K562 (cell line): ENCODE results near the gene CCDC78. TPM values are rescaled to one million over a fixed set of nuclear protein-coding genes. Genes with fewer than 3 reads are reported as not detected.

Source experiments
- ARID4B ChIP-seq: sonication (generic); formaldehyde crosslinking; IDR thresholded peaks from 2 replicates; pipeline ENCODE4 v1.8.0; 2022; ENCODE audit warnings: mild to moderate bottlenecking, missing genetic modification reagents
- CEBPG ChIP-seq, 3 experiments: fragments of 200-800 bp in 1 of 3; sonication (Bioruptor generic) in 1 of 3; sonication (generic) in 1 of 3; formaldehyde crosslinking in 1 of 3; IDR thresholded peaks in 2 of 3; conservative IDR thresholded peaks in 1 of 3; 2 replicates each; pipeline versions ENCODE4 v1.6.1 to v1.8.0; 2016 to 2022; ENCODE audit warnings: missing compliant biosample characterization in 2 of 3, missing genetic modification characterization in 2 of 3, mild to moderate bottlenecking in 1 of 3, missing genetic modification reagents in 1 of 3
- DACH1 ChIP-seq: fragments of 450-650 bp; IDR thresholded peaks from 2 replicates; pipeline ENCODE4 v1.6.1; 2018; ENCODE audit not compliant: partially characterized antibody
- E2F5 ChIP-seq: sonication (generic); formaldehyde crosslinking; IDR thresholded peaks from 2 replicates; pipeline ENCODE4 v1.8.0; 2022; ENCODE audit warnings: mild to moderate bottlenecking, missing genetic modification reagents
- FUS ChIP-seq: fragments of 200-400 bp; formaldehyde crosslinking; optimal IDR thresholded peaks from 2 replicates; pipeline ENCODE3; 2017; ENCODE audit warnings: low read depth, low read length
- MEIS2 ChIP-seq: fragments of 450-650 bp; IDR thresholded peaks from 2 replicates; pipeline ENCODE4 v1.6.1; 2014; ENCODE audit warnings: mild to moderate bottlenecking; ENCODE audit not compliant: partially characterized antibody
- PHF8 ChIP-seq: fragments of 200-600 bp; sonication (generic); IDR thresholded peaks from 2 replicates; pipeline ENCODE4 v1.6.1; 2012; ENCODE audit warnings: mixed run types, mild to moderate bottlenecking, inconsistent platforms, low read length, moderate library complexity, borderline replicate concordance
- RB1 ChIP-seq: fragments of 450-650 bp; IDR thresholded peaks from 2 replicates; pipeline ENCODE4 v1.6.1; 2017; ENCODE audit warnings: low read depth, mild to moderate bottlenecking
- TCF7 ChIP-seq: sonication (generic); IDR thresholded peaks from 2 replicates; pipeline ENCODE4 v1.6.1; 2016; ENCODE audit warnings: antibody characterized with exemption, borderline replicate concordance
- TRIM28 ChIP-seq: fragments of 450-650 bp; IDR thresholded peaks from 2 replicates; pipeline ENCODE4 v1.6.1; 2017
- ZNF143 ChIP-seq: sonication (generic); formaldehyde crosslinking; IDR thresholded peaks from 2 replicates; pipeline ENCODE4 v1.9.0; 2022; ENCODE audit warnings: mild to moderate bottlenecking, missing genetic modification reagents
- ZNF507 ChIP-seq: conservative IDR thresholded peaks from 2 replicates; pipeline ENCODE4 v1.6.1; 2017; ENCODE audit warnings: missing genetic modification characterization, missing compliant biosample characterization
- polyA plus RNA-seq, 8 experiments: library from polyadenylated mRNA; depleted of rRNA in 4 of 8; stranded (reverse) in 5 of 8; unstranded in 3 of 8; fragments of >200 nt; fragmentation: Nextera tagmentation in 2 of 8; fragmentation: Illumina TruSeq in 1 of 8; extraction: Ambion mirVana in 2 of 8; extraction: Trizol in 1 of 8; gene quantifications; 2 replicates each; pipeline versions ENCODE4 v1.2.1 to v1.2.3, GENCODE V29; 2011 to 2014; ENCODE audit warnings: inconsistent platforms in 1 of 8, missing spikeins in 1 of 8
- total RNA-seq, 7 experiments: library from RNA; depleted of rRNA in 6 of 7; stranded (reverse); fragments of >200 nt in 6 of 7; fragmentation: Illumina TruSeq in 2 of 7; extraction: Trizol in 2 of 7; gene quantifications; 2 replicates each; pipeline versions ENCODE4 v1.2.1 to v1.2.3, GENCODE V29; 2011 to 2021; ENCODE audit warnings: low replicate concordance in 1 of 7
- TF ChIP-seq, protein P1 (sequence below): fragments of 450-650 bp; IDR thresholded peaks from 2 replicates; pipeline ENCODE4 v1.7.1; 2018; ENCODE audit warnings: mild to moderate bottlenecking, low read depth; ENCODE audit not compliant: partially characterized antibody
- TF ChIP-seq, protein P2 (sequence below): fragments of 250-450 bp; sonication (Bioruptor Pico); IDR thresholded peaks from 2 replicates; pipeline ENCODE4 v1.8.0; 2022; ENCODE audit warnings: moderate library complexity, mild to moderate bottlenecking, inconsistent platforms

Gene CCDC78
- total and polyA plus RNA-seq, 9 of the 15 experiments (the other 6 are each of a cell fraction or from before 2014, with no cell fraction given), result 0.24 to 17.7 (median 2.9) TPM

DNA sequence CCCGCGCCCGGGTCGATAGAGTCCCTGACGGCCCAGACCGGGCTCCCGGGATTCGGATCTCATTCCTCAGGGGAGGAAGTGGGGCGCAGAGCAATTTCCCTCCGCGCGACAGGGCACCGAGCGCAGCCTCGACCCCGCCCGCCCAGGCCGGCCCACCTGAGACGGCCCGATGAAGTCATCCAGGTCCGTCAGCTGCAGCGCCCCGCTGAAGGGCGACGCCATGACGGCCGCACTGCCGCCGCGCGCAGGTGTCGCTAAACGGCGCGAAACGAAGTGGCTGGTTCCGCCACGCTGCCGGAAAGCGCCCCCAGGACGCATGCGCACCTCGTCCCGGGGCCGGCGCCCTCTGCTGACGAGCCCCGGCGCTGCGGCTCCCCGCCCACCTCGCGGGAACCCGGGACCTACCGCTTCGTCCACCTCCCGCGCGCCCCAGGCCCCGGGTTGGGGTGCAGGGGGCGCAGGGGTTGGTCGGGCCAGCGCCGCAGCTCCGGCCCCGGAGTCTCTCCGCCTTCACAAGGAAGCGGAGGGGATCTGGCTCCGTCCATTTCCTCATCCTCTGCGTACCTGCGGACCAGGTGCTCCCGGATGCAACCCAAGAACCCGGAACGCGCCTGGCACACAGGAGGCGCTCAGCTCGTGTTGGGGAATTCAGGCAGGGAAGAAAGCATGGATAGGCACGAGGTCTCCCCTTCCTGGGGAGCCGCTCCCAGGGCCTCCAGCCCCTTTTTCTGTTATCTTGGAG, 14.7 kb upstream of the CCDC78 start, which contains the start of gene CIAO3 (continued):
- TF ChIP-seq TCF7 (peak; percentile 88; the same call in 1 of the 2 replicates), TRIM28 (no peak), RB1 (peak; percentile 99), ZNF143 (peak; percentile 56), E2F5 (CRISPR knock-in tag) (0 out of 2 replicates have a peak, but pooled peaks have one; percentile 32), FUS (peak; percentile 37), ARID4B (CRISPR knock-in tag) (peak; percentile 98), PHF8 (peak; percentile 79; the same call in 1 of the 2 replicates), DACH1 (peak; percentile 78), ZNF507 (no peak), CEBPG (CRISPR knock-in tag; IDR thresholded peaks at IDR 0.05) (peak; percentile 50; the same call in 1 of the 2 replicates), CEBPG (tag; conservative IDR thresholded peaks at IDR 0.05 in 1 of 2, IDR thresholded peaks at IDR 0.05 in 1 of 2) (no peak), MEIS2 (peak; percentile 81)
- TF ChIP-seq, protein P1, sequence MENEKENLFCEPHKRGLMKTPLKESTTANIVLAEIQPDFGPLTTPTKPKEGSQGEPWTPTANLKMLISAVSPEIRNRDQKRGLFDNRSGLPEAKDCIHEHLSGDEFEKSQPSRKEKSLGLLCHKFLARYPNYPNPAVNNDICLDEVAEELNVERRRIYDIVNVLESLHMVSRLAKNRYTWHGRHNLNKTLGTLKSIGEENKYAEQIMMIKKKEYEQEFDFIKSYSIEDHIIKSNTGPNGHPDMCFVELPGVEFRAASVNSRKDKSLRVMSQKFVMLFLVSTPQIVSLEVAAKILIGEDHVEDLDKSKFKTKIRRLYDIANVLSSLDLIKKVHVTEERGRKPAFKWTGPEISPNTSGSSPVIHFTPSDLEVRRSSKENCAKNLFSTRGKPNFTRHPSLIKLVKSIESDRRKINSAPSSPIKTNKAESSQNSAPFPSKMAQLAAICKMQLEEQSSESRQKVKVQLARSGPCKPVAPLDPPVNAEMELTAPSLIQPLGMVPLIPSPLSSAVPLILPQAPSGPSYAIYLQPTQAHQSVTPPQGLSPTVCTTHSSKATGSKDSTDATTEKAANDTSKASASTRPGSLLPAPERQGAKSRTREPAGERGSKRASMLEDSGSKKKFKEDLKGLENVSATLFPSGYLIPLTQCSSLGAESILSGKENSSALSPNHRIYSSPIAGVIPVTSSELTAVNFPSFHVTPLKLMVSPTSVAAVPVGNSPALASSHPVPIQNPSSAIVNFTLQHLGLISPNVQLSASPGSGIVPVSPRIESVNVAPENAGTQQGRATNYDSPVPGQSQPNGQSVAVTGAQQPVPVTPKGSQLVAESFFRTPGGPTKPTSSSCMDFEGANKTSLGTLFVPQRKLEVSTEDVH, result peak; percentile 99
- TF ChIP-seq, protein P2, sequence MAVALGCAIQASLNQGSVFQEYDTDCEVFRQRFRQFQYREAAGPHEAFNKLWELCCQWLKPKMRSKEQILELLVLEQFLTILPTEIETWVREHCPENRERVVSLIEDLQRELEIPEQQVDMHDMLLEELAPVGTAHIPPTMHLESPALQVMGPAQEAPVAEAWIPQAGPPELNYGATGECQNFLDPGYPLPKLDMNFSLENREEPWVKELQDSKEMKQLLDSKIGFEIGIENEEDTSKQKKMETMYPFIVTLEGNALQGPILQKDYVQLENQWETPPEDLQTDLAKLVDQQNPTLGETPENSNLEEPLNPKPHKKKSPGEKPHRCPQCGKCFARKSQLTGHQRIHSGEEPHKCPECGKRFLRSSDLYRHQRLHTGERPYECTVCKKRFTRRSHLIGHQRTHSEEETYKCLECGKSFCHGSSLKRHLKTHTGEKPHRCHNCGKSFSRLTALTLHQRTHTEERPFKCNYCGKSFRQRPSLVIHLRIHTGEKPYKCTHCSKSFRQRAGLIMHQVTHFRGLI (CRISPR knock-in tag), result no peak
